ENCODE measurements around the gene GUCY2D.

The GUCY2D gene

DNA sequence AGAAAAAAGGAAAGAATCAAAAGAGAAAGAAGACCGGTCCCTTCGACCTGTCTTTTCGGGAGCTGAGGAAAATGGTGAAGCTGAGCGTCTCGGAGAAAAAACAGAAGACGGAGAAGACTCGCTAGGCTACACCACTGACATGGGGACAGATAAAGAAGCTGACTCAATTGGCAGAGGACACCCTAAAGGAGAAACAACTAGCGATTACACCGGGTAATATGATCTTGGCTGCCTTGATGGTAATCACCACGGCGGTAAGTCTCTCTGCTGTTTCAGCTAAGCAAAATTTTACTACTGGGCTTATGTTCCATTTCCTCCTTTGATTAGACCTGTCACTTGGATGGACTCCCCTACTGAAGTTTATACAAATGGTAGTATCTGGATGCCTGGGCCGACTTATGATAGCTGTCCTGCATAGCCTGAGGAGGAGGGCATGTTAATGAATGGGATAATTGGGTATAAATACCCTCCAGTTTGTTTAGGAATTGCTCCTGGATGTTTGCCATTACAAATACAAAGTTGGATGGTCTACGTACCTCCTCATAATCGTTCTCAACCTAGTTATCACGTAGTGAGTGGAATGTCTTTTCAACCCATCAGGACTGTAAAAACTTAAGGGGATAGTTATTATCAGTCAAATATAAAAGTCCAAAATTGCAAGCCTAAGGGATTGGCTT, 60.5 kb downstream of the GUCY2D start:
- no peak for DNase-seq (ENCODE audit: extremely low read depth in 1 of 2, low read depth in 1 of 2)

DNA sequence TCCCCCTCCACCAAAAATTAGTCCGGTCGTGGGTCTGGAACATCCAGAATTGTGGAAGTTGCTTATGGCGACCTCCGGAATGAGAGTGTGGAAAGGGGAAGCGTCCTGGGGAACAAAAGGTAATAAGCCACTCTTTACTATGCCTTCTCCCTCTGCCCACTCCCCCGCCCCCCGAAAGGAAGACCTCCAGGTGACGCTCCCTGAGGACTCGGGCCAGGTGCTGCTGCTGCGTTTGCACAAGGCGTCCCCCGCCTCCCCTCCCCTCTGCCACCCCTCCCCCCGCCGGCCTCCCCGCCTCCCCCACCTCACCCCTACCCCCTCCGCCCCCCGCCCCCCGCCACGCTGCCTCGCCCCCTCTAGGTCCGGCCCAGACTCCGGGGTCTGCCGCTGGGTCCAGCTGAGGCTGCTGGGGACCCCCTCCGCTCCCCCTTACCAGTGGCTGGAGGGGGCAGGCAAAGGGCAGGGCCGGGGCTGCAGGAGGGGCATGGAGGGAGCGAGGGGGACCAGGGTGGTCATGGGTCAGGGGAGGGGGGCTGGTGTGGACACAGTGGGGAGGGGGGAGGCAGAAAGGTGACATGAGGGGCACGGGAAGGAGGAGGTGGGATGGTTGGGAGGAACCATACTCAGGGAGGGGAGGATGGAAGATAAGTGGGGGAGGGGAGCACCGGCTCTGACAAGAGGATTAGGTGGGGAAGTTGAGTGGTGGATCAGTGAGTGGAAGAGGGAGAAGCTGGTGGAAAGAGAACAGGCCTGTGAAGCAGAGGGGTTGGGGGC, 61.5 kb downstream of the GUCY2D start:
- DNase-seq (ENCODE audit: extremely low read depth in 1 of 2, low read depth in 1 of 2): no peak

DNA sequence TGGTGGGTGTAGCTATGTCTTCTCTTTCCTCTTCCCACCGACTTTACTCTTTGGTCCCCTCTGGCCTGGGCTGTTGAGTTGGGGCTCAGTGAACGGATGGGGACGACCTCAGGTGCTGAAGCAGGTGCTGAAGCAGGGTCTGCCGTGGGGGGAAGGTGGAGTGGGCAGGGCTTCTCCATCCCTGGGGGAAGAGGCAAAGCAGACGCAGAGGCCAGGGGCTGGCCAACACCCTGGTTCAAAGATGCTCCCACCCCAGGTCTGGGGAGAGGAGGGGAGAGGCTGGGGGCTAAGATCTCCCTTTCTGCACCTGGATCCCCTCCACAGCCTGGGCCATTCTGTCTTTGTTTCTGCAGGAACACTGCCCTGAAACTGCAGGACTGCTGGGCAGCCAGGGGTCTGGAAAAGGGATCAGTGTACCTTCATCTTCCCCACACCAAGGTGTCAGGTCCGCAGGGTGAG, 62.2 kb downstream of the GUCY2D start:
- no peak for DNase-seq (ENCODE audit: extremely low read depth in 1 of 2, low read depth in 1 of 2)

DNA sequence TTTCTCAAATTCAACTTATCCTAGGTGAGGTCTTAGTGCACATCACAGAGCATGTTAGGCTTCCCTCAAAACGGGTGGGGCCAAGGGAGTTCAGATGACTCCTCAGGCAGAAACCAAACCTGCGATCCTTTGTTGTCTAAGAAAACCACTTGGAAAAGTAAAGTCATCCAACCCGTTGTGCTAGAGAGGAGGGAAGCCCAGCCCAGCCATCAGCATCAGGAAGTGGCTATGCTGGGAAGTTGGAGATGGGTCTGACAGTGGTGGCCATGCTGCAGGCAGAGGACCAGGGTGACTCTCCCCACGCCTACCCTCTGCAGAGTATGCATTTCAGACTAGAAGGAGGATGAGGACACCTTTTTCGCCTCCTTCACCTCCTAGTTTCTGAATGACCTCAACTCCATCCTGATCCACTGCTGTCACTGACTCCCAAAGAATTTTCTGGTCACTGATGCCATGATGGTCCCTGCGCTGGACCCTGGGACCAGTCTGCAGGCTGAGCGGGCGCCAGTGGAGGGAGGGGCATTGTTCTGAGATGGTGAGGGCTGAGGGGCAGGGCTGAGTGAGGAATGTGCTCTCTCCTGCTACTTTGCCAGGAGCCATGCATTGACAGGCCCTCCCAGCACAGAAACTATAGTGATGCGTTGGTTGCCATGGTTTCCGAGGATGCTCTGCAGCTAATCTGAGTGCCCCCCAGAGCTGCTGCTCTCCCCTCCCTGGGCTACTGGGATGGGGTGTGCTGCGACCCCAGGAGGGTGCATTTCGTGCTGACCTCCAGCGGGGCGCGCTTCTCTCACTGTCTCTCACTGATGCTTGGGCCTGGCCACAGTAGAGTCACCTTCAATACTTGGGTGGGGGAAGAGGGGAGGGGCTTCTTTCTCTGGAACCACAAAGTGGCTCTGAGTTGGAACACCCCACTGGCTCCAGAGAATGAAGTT, 64.7 kb downstream of the GUCY2D start:
- no peak for DNase-seq (ENCODE audit: extremely low read depth in 1 of 2, low read depth in 1 of 2)

DNA sequence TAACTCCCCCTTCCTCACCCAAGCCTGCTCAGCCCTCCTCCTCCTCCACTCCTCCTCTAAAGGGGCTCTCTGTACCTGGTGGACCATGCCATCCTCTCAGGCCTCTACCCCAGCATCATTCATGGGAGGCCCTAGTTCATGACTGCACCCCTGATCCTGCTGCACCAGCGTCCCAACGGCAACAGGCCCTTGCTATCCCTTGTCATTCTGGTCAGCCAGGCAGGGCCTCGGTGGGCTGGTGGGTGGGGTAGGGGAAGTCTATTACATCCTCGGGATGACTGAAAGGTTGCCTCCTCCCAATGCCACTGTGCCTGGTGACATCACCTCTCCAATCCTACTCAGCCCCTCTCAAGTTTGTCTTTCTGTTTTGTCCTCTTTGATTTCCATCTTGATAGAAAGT, 65.4 kb downstream of the GUCY2D start:
- DNase-seq (ENCODE audit: extremely low read depth in 1 of 2, low read depth in 1 of 2): no peak

DNA sequence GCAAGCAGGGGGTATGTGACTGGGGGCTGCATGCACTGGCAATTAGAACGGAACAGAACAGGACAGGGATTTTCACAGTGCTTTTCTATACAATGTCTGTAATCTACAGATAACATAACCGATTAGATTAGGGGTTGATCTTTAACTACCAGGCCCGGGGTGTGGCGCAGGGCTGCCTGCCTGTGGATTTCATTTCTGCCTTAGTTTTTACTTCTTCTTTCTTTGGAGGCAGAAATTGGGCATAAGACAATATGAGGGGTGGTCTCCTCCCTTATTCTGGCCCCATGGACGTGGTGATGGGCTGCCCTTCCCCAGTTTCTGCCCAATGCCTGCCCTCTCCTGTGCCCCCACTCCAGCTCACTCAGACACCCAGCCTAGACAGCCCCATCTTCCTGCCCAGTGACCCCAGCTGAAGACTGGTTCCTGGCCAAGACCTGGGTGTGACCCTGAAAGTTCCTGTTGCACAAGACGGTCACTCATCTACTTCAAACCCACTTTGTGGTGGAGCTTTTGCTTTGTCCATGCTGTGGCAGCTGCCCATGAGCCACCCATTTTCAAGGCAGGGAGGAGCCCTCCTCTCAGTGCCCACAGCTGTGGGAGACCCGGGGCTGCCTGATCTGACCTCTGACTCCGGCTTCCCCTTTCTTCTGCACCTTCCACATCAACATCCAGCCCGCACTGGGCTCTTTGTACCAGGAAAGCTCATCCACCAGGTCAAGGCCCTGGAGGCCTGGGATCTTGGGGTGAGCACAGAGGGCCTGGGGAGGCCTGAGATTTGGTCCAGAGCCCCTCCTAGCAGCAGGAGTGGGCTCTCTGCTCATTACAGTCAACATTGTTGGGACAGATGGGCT, 66.5 kb downstream of the GUCY2D start:
- DNase-seq (ENCODE audit: extremely low read depth in 1 of 2, low read depth in 1 of 2): no peak

DNA sequence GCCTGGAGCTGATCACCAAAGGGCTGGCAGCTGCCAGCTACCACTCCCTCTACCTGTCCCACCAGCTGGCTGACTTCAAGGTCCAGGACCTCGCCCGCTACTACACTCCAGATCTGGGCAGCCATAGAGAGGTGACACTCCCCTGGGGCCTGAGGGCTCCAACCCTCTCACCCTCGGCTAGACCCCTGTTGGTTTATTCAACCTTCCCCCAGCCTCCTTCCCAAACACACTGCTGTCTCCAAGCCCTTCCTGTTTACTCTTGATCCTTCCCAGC, 67.1 kb downstream of the GUCY2D start:
- DNase-seq (ENCODE audit: extremely low read depth in 1 of 2, low read depth in 1 of 2): no peak

Data from stimulated activated CD8-positive, alpha-beta memory T cell treated with anti-CD3 and anti-CD28 coated beads, Interleukin-7, amount 100 ng/mL, for 48 hours (primary cell).